GM10266 (cell line): ENCODE measurements around the gene ARHGAP4.

Experiments
- DNase-seq: peaks from one replicate; pipeline ENCODE4 v3.0.0; 2012; ENCODE audit errors: extremely low spot score
- TF ChIP-seq, protein P1 (sequence below): IDR thresholded peaks from 2 replicates; pipeline ENCODE4 v1.5.1; 2012; ENCODE audit warnings: mild to moderate bottlenecking, low read depth; ENCODE audit not compliant: control insufficient read depth, insufficient read depth; ENCODE audit errors: missing control alignments

Gene ARHGAP4

DNA sequence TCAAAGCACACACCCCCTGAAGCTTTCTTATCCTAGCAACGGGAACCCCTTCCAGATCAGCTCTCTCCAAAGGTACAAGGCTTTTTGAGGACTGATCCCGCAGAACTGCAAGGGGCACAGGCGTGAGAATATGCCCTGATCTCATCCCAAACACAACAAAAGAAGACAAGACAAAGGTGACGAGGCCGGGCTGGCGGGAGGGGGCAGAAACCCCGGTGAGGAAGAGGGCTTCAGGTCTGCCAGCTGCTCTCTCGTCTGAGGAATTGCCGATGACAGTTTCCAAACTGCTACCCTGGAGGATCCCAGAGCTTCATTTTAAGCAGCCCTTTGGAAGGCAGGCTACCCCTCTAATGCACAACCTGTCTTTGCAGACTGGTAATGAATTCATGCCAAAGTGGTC is 42.2 kb upstream of the ARHGAP4 start:
- DNase-seq, result no peak
- TF ChIP-seq, protein P1, sequence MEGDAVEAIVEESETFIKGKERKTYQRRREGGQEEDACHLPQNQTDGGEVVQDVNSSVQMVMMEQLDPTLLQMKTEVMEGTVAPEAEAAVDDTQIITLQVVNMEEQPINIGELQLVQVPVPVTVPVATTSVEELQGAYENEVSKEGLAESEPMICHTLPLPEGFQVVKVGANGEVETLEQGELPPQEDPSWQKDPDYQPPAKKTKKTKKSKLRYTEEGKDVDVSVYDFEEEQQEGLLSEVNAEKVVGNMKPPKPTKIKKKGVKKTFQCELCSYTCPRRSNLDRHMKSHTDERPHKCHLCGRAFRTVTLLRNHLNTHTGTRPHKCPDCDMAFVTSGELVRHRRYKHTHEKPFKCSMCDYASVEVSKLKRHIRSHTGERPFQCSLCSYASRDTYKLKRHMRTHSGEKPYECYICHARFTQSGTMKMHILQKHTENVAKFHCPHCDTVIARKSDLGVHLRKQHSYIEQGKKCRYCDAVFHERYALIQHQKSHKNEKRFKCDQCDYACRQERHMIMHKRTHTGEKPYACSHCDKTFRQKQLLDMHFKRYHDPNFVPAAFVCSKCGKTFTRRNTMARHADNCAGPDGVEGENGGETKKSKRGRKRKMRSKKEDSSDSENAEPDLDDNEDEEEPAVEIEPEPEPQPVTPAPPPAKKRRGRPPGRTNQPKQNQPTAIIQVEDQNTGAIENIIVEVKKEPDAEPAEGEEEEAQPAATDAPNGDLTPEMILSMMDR, result no peak

DNA sequence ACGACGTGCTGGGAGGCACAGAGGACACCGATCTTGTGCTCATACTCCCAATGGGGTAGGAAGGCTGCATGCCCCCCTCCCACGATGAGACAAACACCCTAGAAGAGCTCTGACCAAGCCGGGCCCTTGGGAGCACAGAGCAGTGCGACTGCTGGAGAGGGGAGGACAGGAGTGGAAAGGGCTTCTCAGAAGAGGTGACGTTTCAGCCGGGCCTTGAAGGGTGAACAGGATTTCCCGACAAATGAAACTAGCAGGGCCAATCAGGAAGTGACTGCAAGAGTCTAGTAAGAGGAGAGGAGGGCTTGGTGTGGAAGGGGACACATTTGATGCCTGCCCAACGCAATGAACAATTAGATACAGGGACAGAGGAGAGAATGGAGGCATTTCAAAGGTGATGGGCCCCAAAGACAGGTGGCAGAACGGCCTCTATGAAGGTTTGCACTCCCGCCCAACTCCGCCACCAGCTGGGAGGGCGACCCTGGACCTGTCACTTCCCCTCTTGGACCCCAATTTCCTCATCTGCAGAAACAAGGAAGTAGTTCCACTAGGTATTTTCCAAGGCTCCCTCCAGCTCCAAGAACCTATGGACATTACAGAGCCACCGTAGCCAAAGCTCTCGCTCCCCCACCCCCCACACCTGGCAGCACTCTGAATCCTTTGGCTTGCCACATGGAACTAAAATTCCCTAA is 41.6 kb upstream of the ARHGAP4 start:
- TF ChIP-seq, protein P1, result no peak
- no peak for DNase-seq

DNA sequence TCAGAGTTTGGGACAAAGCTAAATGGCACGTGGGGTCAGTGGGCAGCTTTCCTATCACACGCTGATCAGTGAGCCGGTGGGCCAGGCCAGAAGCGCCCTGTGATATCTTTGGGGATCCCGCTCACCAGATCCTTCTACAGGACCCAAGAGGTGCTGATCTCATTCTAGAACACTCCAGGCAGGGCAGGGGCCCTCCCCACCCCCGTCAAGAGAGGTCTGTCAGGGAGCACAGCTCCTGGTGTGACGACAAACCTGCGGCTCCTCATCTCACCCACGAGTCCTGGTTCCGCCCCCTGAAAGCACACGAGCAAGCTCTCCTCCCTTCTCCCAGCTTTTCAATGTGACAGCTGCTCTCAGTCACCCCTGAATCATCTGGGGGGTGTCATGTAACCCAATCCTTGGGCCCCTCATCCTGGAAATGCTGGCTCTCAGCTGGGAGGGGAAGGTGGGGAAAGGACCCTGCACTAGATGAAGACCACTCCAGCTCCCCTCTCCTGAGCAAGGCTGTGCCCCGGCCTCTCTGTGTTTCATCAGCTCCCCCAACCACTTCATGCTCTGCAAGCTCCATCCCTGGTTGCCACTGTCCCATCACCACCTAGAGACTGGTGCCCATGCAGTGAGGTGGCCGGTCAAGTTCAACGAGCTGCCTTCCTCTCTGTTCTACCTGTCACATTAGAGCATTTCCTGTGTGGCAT is 40.9 kb upstream of the ARHGAP4 start:
- TF ChIP-seq, protein P1, result no peak
- no peak for DNase-seq

DNA sequence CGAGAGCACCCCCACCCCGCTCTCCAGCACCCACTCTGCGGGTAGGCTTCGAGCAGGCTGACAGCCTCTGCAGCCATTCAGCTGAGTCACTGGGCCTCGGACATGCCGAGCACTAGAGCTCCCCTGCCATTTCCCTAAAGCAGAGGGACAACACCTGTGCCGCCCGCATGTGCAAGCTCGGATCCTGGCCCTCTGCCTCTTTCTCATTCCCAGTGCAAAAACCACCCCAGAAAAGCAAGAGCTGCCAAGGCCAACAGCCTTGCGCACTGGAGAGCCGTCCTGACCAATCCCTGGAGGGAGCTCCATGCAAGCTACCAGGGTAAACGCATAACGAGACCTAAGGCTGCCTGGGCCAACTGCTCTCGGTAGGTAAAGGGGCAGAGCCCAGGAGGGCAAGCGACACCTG is 40.2 kb upstream of the ARHGAP4 start:
- DNase-seq, result no peak
- TF ChIP-seq, protein P1, result no peak

DNA sequence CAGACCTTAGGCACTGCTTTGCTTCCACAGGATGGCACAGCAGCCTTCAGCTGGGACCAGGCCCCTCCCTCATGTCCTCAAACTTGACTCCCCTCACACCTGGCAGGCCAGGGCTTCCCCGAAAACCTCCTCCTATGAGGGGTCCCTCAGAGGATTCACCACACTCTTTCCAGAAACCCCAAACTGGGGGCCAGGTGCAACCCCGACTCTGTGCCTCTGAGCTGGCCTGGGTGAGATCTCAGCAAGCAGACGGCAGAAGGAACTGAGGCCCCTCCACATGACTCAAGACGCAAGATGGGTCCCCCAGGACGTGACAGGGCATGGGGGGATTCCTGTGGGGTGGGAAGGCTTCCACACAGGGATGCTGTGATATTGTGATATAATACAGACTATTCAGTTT is 39.3 kb upstream of the ARHGAP4 start:
- no peak for DNase-seq
- TF ChIP-seq, protein P1, result no peak

DNA sequence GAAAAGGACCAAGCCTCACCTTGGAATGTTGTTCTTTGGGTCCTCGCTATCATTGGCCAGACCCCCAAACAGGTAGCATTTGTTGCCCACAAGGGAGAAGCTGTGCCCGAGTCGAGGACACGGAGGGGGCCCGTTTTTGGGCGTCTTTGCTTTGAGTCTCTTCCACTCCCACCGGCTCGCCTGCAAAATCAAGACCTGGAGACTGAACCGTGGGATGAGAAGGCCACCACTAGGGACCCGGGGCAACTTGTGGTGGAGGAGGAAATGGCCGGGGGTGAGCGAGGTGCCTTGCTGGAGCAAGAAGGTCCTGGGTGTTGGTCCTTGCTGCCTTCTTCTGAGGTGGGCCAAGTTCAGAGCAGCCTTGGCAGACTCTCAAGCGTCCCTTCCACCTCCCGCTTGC is 38.0 kb upstream of the ARHGAP4 start:
- no peak for DNase-seq
- TF ChIP-seq, protein P1, result no peak

DNA sequence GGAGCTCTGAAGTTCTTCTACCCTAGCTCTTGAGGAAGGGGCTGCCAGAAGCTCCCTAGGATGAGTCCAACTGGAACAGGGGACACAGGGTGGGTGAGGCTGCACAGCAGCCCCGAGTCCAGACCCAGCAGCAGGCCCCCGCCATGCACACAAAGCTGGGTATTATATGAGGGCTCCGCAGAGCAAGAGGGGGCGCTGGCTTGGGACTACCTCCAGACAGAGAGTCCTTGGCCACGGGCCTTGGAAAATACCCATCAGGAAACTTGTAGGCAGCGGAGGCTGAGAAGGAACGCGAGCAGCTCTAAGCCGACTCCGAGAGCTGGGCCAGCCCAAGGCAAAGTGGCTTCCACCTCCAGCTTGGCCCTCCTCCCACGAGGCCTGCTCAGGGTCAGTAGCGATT is 37.5 kb upstream of the ARHGAP4 start:
- TF ChIP-seq, protein P1, result no peak
- DNase-seq, result no peak
